Upper lobe of right lung (tissue), 1 donor: ENCODE measurements around the gene TCFL5. TPM values are rescaled to one million over a fixed set of nuclear protein-coding genes. Genes with fewer than 3 reads are reported as not detected.

Source experiments
- ATAC-seq: fragments of 200-7000 bp; cut with Tn5 transposase; one replicate; pipeline ENCODE4 v1.9.1; 2020; ENCODE audit warnings: mild to moderate bottlenecking, moderate library complexity
- DNase-seq: peaks from one replicate; pipeline ENCODE4 v3.0.0-alpha.2; 2020
- H3K27ac ChIP-seq: fragments of 200-600 bp; one replicate; pipeline ENCODE4 v1.8.0; 2022
- H3K27me3 ChIP-seq: fragments of 200-600 bp; one replicate; pipeline ENCODE4 v1.8.0; 2022; ENCODE audit warnings: mild to moderate bottlenecking
- H3K36me3 ChIP-seq: fragments of 200-600 bp; one replicate; pipeline ENCODE4 v1.8.0; 2022
- H3K4me1 ChIP-seq: fragments of 200-600 bp; one replicate; pipeline ENCODE4 v1.8.0; 2022
- H3K4me3 ChIP-seq: fragments of 200-600 bp; one replicate; pipeline ENCODE4 v1.8.0; 2022; ENCODE audit warnings: mild to moderate bottlenecking
- H3K9me3 ChIP-seq: fragments of 200-600 bp; one replicate; pipeline ENCODE4 v1.8.0; 2022
- intact Hi-C: fragments of 100-400 bp; cut with DNase I; formaldehyde crosslinking; loops from one replicate; pipeline ENCODE4 v1.11.0; 2022
- total RNA-seq: library from RNA; stranded (reverse); fragmentation: NEBNext Ultra II Directional; extraction: Animal tissue kit (Norgen Biotek cat#: 25700); gene quantifications from one replicate; pipeline ENCODE4 v1.2.1, GENCODE V29; 2021
- TF ChIP-seq, protein P1 (sequence below): fragments of 200-600 bp; IDR thresholded peaks from one replicate; pipeline ENCODE4 v1.8.0; 2022; ENCODE audit warnings: antibody characterized with exemption
- donor health status: DM: no; HTN: yes; CAD: no; lungs with severe emphysema.

Gene TCFL5
- total RNA-seq, 1 donor from 2014 or later: 7.8 TPM

DNA sequence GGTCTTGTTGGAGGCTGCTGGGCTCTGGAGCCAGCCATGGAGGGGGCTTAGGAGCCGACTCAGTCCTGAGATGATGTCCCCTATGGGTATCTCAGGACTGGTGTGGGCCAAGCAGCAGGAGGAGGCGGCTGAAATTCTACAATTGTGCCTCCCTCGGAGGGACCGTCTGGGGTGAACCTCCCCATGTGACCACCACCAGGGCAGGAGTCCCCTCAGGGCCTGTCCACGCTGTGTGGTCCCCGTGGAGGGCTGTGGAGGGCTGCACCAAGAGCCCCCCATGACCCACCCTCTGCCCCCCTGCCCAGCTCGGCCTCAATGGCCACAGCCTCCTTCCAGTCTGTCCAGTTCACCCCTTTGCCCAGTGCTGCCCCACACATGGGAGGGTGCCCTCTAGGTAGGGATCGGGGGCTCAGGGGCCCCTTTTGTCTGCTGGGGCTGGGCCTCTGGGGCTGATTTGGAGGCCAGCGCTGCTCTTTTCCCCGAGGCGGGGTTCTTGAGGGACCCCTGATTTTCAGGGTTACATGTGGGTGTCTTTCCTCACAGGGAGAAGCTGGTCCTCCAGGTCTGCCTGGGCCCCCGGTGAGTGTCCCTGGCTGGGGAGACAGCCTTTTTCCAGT is 43.5 kb downstream of the TCFL5 start:
- H3K4me3 ChIP-seq: no peak overlapping the region
- intact Hi-C loops: no loop called here
- DNase-seq (no peak), ATAC-seq (no peak)
- peaks cover 28% of the 10 kb centered on the region for H3K4me1 ChIP-seq
- TF ChIP-seq, protein P1, sequence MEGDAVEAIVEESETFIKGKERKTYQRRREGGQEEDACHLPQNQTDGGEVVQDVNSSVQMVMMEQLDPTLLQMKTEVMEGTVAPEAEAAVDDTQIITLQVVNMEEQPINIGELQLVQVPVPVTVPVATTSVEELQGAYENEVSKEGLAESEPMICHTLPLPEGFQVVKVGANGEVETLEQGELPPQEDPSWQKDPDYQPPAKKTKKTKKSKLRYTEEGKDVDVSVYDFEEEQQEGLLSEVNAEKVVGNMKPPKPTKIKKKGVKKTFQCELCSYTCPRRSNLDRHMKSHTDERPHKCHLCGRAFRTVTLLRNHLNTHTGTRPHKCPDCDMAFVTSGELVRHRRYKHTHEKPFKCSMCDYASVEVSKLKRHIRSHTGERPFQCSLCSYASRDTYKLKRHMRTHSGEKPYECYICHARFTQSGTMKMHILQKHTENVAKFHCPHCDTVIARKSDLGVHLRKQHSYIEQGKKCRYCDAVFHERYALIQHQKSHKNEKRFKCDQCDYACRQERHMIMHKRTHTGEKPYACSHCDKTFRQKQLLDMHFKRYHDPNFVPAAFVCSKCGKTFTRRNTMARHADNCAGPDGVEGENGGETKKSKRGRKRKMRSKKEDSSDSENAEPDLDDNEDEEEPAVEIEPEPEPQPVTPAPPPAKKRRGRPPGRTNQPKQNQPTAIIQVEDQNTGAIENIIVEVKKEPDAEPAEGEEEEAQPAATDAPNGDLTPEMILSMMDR: no peak
- H3K36me3 ChIP-seq: no peaks in the 10 kb centered on the region
- peaks cover 54% of the 10 kb centered on the region for H3K27me3 ChIP-seq
- no peak overlapping the region for H3K27ac ChIP-seq
- H3K9me3 ChIP-seq: no peaks in the 10 kb centered on the region

DNA sequence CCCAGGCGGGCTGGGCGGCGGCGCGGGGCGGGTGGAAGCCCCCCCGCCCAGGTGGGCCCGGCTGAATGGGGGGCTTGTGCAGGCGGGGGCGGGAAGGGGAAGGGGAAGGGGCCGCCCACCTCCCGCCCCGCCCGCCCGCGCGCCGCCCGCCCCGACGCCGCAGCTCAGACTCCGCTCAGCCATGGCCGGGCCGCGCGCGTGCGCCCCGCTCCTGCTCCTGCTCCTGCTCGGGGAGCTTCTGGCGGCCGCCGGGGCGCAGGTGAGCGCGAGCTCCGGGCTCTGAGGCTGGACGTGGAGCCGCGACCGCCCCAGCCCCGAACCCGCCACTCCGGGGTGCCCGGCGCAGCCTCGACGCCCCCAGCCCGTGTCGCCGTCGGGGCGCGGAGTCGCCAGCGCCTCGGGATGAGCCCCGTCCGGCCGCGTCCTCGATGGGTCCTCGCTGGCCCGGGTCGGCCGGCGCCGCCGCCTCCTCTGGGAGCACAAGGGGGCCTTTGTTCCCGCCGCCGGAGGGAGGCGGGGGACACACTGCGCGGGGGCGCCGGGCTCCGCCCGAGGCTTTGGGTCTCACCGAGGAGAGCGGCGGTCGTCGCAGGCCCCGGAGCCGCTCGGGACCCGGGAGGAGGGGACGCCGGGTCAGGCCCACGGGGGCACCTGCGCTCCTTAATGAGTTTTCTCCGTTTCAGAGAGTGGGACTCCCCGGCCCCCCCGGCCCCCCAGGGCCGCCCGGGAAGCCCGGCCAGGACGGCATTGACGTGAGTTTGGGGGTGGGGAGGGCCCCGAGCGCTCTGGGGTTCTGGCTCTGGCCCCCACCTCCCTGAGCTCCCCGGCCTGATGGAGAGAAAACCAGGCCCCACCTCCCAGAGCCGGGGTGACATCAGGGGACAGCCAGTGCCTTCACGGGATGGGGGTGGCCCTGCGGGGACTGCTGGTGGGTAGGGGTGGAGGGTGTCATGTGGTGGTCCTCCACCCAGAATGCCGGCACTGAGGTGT is 44.4 kb downstream of the TCFL5 start, which contains the start of gene COL9A3:
Gene COL9A3 (plus strand): TSS at position 167 of the 990 bp plus-strand sequence. CDS start 15 bp downstream, at position 182.
- H3K27me3 ChIP-seq: peaks cover 54% of the 10 kb centered on the region
- peaks cover 28% of the 10 kb centered on the region for H3K4me1 ChIP-seq
- no peaks in the 10 kb centered on the region for H3K9me3 ChIP-seq
- H3K4me3 ChIP-seq: peak within 1 kb of the TSS; percentile 14
- H3K27ac ChIP-seq: no peak within 1 kb of the TSS
- intact Hi-C loops: no loop called here
- ATAC-seq: no peak
- TF ChIP-seq, protein P1: no peak
- DNase-seq: no peak
- peaks cover 8% of the 10 kb centered on the region for H3K36me3 ChIP-seq

DNA sequence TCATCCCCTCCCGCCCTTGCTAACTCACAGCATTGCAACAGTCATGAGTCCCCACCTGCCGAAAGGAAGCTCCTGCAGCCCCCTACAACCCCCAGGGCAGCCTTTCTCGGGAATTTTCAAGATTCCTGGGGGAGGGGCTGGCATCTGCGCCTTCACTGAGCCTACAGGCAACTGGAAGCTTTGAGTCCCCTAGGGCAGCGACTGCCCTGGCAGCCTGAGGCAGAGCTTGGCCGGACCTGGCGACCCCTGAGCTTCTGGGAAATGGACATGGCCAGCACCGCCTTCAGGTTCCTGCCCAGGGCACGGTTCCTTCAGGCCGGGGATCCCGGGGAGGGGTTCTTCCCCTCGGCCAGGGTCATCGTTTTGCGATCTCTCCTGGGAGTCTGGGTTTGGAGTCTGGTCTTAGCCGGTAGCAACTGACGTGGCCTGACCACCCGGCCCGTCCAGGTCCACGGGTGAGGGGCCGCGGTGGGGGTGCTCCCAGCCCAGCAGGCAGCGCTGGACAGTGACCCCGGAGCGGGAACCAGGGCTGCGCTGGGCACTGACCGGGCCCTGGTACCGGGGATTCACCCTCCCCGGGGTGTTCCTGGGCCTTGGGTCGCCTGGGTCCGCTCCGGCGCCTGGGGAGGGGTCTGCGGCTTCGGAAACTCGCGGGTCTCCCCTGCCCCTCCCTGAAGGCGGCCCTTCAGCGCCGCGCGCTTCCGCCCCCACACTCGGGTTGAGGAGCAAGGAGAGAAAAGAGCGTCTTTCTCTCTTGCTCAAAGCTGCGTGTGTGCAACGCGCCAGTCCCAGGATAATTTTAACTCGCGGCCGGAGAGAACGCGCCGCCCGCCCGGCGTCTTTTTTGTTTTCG is 45.4 kb downstream of the TCFL5 start:
- intact Hi-C loops: no loop called here
- H3K27ac ChIP-seq: no peak overlapping the region
- no peak for DNase-seq
- peaks cover 17% of the 10 kb centered on the region for H3K36me3 ChIP-seq
- TF ChIP-seq, protein P1: no peak
- peaks cover 28% of the 10 kb centered on the region for H3K4me1 ChIP-seq
- H3K27me3 ChIP-seq: peaks cover 50% of the 10 kb centered on the region
- peak; percentile 1 for ATAC-seq
- H3K9me3 ChIP-seq: no peaks in the 10 kb centered on the region
- peak overlapping the region; percentile 14 for H3K4me3 ChIP-seq

DNA sequence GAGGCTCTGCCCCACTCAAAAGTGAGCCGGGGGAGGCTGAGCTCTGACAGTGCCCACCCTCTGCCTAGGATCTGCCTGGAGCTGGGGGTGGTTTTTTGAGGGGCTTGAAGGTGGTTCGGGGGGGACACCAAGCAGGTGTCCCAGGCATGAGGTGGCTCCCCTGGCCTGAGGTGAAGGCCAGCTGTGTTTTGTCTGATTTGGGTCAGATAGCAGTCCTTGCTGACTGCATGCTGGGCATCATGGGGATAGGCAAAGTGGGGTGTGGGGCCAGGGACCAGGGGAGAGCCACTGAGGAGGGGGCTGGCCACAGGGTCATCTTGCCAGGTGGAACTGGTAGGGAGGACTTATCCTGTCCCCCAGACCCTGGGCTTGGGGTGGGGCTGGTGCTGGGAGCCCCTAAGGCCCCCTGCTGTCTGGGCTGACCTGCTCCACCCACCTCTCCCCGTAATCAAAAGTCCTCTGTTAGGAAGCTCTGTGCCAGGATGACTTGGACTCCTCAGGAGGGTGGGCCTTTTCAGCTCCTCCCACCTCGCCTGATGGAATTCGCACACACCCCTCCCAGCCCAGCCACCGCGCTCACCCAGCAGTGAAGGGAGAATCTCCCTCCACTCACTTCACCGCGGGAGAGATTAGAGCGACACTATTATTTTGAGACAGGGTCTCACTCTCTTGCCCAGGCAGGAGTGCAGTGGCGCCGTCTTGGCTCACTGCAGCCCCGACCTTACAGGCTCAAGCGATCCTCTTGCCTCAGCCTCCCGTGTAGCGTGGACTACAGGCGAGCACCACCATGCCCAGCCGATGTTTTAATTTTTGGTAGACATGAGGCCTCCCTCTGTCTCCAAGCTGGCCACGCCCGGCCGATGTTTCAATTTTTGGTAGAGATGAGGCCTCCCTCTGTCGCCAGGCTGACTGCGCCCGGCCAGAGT is 46.3 kb downstream of the TCFL5 start:
- H3K27ac ChIP-seq: no peak overlapping the region
- no peaks in the 10 kb centered on the region for H3K9me3 ChIP-seq
- H3K27me3 ChIP-seq: peaks cover 50% of the 10 kb centered on the region
- TF ChIP-seq, protein P1: no peak
- ATAC-seq (peak; percentile 4), DNase-seq (no peak)
- H3K36me3 ChIP-seq: peaks cover 27% of the 10 kb centered on the region
- intact Hi-C loops: no loop called here
- peaks cover 28% of the 10 kb centered on the region for H3K4me1 ChIP-seq
- no peak overlapping the region for H3K4me3 ChIP-seq
